Central memory CD4-positive, alpha-beta T cell (primary cell): Measurements from ENCODE around the gene THAP8.
A peak's percentile ranks its signal among the peaks of the same experiment; 100 is the strongest.

Experiments used
- DNase-seq: peaks from one replicate; pipeline ENCODE4 v3.0.0; 2022

THAP8 gene

GRCh38 chr19:36030264-36031148 is 23.6 kb downstream of the THAP8 start:
- DNase-seq = no peak

DNA sequence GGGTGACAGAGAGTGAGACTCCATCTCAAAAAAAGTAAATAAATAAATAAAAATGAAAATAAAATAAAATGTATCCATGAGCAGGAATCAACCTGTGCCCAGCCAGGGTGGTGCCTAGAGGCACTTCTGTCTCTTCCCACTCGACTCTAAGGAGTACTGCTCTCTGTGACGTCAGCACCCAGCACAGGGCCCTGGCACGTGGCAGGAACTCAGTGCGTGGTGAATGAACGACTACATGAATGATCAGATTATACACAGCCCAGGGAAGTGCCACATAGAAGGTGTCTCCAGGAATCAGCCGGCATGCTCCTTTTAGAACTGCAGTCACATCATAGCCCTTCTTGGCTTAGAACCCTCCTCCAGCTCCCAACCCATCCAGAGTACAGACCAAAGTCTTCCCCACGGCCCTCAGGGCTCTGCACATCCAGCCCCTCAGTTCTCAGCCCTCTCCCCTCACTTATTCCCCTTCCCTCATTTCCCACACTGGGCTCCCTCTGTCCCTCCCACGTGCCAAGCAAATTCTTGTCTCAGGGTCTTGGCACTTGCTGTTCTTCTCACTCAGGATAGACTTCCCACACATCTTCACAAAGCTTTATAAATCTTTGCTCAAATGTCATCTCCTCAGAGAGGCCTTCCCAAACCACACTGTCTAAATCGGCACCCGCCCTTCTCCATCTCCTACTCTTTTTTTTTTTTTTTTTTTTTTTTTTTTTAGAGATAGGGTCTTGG is 25.6 kb downstream of the THAP8 start:
- DNase-seq = no peak

DNA sequence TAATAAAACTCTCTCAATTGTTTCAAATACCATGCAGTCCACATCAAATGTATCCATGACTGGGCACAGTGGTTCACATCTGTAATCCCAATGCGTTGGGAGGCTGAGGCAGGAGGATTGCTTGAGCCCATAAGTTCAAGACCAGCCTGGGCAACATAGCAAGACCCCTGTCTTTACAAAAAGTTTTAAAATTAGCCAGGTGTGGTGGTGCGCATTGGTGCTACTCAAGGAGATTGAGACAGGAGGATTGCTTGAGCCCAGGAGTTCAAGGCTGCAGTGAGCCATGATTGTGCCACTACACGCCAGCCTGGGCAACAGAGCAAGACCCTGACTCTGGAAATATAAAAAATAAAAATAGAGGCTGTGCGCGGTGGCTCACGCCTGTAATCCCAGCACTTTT is 26.4 kb downstream of the THAP8 start:
- DNase-seq = no peak

- DNase-seq = no peak
Observed at GRCh38 chr19:36026091-36026876, 27.8 kb downstream of the THAP8 start.

DNA sequence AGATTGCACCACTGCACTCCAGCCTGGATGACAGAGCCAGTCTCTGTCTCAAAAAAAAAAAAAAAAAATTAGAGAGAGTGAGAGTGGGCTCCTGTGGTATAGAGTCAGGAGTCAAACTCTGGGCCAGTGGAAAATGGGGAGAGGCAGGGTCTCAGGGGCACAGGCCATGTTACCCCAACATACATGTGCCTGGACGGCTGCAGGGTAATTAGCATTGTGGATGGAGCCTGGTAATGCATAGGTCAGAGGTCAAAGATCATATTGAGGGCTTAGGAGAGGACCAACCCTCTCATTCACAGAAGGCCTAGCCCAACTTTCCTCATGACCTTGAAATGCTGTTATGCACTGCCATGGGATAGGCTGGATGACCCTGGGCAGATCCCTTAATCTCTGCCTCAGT is 28.5 kb downstream of the THAP8 start:
- DNase-seq = no peak

- DNase-seq = no peak
Observed at GRCh38 chr19:36023432-36023831, 30.7 kb downstream of the THAP8 start.

DNA sequence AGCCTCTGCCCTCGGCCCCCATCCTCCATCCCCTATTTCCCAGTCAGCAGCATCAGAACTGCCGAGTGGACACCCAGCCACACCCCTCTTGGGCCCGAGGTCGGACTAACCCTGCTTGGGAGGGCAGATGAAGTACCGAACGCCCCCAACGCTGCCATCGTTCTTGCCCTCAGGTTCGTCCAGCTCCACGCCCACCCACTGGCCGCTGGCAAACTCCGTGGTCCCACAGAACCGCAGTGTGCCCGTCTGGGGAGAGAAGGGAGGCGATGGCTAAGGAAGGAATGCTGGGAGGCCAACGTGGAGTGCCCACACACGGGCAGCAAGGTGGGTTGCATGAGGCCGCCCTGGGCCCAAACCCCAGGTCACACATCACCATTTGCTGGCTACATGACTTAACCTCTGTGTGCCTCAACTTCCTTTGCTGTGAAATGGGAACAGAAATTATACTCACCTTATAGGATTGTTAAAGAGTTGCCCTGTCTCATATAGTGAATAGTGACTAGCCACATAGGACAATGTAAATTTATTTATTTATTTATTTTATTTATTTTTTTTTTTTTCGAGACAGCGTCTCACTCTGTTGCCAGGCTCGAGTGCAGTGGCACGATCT is 34.9 kb downstream of the THAP8 start:
- no peak for DNase-seq

GRCh38 chr19:36014012-36014924 is 39.8 kb downstream of the THAP8 start, which contains the start of gene ALKBH6:
ALKBH6 (minus strand) TSS chr19:36014213; CDS start chr19:36013397, 816 bp downstream.
- peak; percentile 98 for DNase-seq

- no peak for DNase-seq
Observed at GRCh38 chr19:36013280-36014011, 40.6 kb downstream of the THAP8 start.

DNA sequence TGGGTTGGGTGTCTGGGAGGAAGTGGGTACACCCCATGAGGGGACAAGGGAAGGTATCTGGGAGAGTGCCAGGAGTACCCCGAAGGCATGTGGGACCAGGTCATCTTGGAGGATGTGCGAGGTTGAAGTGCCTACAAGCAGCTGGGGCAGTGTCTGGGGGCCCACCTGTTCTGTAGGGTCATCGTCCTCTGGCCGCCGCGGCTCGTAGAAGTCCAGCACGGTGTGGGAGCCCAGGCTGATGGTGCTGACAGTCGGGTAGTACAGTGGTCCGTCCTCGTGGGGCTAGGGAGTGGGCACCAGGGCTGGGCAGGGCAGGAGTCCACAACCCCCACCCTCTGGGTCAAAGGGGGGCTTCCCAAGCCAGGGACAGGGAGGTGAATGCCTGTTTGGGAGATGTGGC is 43.7 kb downstream of the THAP8 start:
- no peak for DNase-seq

GRCh38 chr19:36009633-36010379 is 44.3 kb downstream of the THAP8 start:
- no peak for DNase-seq

GRCh38 chr19:36009220-36009619 is 44.9 kb downstream of the THAP8 start:
- peak; percentile 21 for DNase-seq

DNA sequence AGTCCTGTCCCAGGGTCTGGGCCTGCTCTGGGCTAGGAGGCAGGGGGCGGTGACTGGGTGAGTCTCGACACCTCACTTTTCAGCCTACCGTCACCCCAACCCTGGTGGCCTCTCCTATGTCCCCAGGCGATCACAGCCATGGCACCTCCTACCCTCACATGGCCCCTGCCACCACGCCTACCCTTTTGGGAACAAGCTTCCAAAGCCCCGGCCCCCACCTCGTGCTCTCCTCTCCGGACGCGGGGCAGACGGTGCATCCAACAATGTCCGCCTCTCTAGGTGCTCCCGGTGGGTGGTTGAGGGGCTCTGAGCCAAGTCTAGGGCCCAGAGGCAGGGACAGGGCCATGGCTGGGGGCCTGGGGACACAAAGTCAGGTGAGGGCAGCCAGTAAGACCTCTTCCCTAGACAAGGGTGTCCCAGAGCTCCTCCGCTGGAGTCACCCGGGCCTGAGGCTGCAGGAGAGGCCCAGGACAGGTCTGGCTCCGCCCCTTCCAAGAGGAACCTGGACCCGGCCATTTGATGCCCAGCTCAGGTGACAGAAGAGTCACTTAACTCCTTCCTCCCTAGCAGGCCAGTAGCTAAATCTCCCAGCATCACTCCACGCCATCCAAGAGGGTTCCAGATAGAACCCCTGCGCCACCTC is 45.6 kb downstream of the THAP8 start, which contains the start of gene SYNE4:
Gene SYNE4 (minus strand): TSS at position 478 of the 643 bp plus-strand sequence. CDS start 132 bp downstream, at position 346.
- DNase-seq = no peak

DNA sequence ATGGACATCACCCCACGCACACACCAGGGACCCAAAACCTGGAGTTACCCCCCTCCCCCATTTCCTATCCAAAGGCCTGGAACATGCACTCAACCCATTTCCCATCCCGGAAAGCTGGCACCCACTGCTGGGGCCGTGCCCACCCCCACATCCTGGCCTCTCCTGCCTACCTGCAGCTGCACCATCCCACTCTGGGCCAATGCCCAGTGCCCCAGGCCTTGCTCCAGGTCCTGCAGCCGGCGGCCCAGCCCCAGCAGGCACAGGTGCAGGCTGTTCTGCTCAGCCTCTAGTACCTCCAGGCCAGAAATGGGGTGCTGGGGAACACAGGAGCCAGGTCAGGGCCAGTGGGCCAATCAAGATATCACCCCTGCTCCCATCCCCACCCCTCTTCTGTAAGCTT is 47.1 kb downstream of the THAP8 start:
- no peak for DNase-seq

DNA sequence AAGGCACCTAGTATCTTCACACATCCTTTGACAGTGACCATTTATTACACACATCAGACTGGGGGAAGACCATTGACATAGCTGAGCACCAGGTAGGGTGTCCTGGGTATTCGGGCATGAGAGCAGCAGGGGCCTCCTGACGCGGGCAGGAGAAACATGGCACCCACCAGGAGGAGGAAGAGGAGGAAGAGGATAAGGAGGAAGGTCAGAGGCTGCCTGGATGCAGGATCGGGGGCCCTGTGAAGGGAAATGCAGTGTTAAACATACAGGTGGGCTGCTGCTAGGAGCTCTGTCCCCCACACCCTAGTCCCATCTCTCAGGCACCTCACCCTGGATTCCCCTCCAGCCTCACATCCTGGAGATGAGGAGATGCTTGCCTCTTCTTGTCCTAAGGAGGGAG is 50.8 kb downstream of the THAP8 start:
- no peak for DNase-seq

DNA sequence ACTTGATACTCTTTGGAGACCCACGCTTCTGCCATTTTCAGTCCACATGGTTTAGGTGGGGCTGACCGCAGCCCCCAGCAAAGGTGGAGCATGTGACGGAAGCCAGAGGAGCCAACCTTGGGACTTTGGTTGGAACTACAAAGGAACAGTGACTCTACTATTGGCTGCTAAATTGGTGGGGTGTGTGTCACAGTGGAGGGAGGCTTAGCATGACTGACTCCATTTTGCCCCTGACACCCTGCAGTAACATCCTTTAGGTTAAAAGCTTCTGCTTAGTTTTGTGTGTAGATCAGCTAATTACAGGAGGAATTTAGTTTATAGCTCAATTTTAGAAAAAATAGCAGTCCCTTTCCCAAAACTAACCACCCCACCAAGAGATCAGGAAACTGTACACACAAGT is 52.5 kb downstream of the THAP8 start:
- DNase-seq = no peak

- no peak for DNase-seq
Observed at GRCh38 chr19:35996777-35997176, 57.3 kb downstream of the THAP8 start.

- DNase-seq = peak; percentile 85
Observed at GRCh38 chr19:35995048-35995993, 58.8 kb downstream of the THAP8 start, which contains the start of gene SDHAF1. SDHAF1 (plus strand) TSS chr19:35995188; CDS start chr19:35995275, 87 bp downstream.
